Astrocyte (in vitro differentiated cells and primary cell): ENCODE results near the gene CCSER1.

Source experiments
- EZH2 ChIP-seq: IDR thresholded peaks from 2 replicates; pipeline ENCODE4 v1.6.1; 2012; ENCODE audit warnings: mild to moderate bottlenecking, low read length, inconsistent platforms; ENCODE audit not compliant: insufficient read depth
- TF ChIP-seq, protein P1 (sequence below): IDR thresholded peaks from 2 replicates; pipeline ENCODE4 v1.5.1; 2011; ENCODE audit warnings: low read depth, mild to moderate bottlenecking, inconsistent platforms, low read length, moderate library complexity; ENCODE audit not compliant: insufficient read depth

- TF ChIP-seq, protein P1, sequence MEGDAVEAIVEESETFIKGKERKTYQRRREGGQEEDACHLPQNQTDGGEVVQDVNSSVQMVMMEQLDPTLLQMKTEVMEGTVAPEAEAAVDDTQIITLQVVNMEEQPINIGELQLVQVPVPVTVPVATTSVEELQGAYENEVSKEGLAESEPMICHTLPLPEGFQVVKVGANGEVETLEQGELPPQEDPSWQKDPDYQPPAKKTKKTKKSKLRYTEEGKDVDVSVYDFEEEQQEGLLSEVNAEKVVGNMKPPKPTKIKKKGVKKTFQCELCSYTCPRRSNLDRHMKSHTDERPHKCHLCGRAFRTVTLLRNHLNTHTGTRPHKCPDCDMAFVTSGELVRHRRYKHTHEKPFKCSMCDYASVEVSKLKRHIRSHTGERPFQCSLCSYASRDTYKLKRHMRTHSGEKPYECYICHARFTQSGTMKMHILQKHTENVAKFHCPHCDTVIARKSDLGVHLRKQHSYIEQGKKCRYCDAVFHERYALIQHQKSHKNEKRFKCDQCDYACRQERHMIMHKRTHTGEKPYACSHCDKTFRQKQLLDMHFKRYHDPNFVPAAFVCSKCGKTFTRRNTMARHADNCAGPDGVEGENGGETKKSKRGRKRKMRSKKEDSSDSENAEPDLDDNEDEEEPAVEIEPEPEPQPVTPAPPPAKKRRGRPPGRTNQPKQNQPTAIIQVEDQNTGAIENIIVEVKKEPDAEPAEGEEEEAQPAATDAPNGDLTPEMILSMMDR = no peak
- no peak for TF ChIP-seq EZH2
Observed at GRCh38 chr4:90960433-90960832, 833.2 kb downstream of the CCSER1 start.
